H1 (cell line): ENCODE measurements around the gene MRPS6.

Source experiments
- POLR2A ChIP-seq, 2 experiments: IDR thresholded peaks; 1 replicate in 1 of 2; 2 replicates in 1 of 2; pipeline ENCODE4 v1.6.1; 2011; ENCODE audit warnings: low read depth in 2 of 2, low read length in 2 of 2, mild to moderate bottlenecking in 2 of 2; ENCODE audit errors: control extremely low read depth in 1 of 2
- TF ChIP-seq, protein P1 (sequence below), 3 experiments: IDR thresholded peaks; 1 replicate in 2 of 3; 2 replicates in 1 of 3; pipeline versions ENCODE4 v1.5.1 to v1.6.1; 2011; ENCODE audit warnings: low read length in 3 of 3, mild to moderate bottlenecking in 3 of 3, inconsistent platforms in 2 of 3, low read depth in 1 of 3, moderate library complexity in 1 of 3; ENCODE audit not compliant: insufficient read depth in 1 of 3; ENCODE audit errors: control extremely low read depth in 1 of 3

DNA sequence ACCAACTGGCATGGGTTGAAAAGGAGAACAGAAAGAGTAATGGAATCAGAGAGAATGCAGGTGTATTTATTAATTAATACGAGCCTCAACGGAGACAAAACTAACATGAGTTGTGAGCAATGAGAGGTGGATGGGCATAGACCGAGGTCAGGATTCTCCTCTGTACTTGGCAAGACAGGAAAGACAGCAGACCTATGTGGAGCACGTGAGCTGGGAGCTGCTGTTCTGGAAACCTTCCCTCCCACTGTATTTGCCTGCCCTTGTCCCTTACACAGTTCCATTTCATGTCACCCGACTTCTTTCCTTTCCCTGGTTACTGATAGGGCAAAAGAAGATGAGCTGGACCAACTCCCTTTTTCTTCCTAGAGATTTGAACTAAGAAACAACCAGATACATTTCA lies 110.9 kb downstream of the MRPS6 start:
- TF ChIP-seq, protein P1, sequence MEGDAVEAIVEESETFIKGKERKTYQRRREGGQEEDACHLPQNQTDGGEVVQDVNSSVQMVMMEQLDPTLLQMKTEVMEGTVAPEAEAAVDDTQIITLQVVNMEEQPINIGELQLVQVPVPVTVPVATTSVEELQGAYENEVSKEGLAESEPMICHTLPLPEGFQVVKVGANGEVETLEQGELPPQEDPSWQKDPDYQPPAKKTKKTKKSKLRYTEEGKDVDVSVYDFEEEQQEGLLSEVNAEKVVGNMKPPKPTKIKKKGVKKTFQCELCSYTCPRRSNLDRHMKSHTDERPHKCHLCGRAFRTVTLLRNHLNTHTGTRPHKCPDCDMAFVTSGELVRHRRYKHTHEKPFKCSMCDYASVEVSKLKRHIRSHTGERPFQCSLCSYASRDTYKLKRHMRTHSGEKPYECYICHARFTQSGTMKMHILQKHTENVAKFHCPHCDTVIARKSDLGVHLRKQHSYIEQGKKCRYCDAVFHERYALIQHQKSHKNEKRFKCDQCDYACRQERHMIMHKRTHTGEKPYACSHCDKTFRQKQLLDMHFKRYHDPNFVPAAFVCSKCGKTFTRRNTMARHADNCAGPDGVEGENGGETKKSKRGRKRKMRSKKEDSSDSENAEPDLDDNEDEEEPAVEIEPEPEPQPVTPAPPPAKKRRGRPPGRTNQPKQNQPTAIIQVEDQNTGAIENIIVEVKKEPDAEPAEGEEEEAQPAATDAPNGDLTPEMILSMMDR (IDR thresholded peaks at IDR 0.05; ENCODE audit: control extremely low read depth in 1 of 3, insufficient read depth in 1 of 3, low read depth in 1 of 3, low read length in 3 of 3), result no peak
- no peak for TF ChIP-seq POLR2A (IDR thresholded peaks at IDR 0.05; ENCODE audit: control extremely low read depth in 1 of 2, low read depth in 2 of 2, low read length in 2 of 2)
